GM15510 (cell line): Measurements from ENCODE around the gene TSSK2.

Source experiments
- POLR2A ChIP-seq: IDR thresholded peaks from 3 replicates; pipeline ENCODE4 v1.6.1; 2011; ENCODE audit warnings: borderline replicate concordance; ENCODE audit not compliant: insufficient read length; ENCODE audit errors: extremely low read depth

Gene TSSK2

DNA sequence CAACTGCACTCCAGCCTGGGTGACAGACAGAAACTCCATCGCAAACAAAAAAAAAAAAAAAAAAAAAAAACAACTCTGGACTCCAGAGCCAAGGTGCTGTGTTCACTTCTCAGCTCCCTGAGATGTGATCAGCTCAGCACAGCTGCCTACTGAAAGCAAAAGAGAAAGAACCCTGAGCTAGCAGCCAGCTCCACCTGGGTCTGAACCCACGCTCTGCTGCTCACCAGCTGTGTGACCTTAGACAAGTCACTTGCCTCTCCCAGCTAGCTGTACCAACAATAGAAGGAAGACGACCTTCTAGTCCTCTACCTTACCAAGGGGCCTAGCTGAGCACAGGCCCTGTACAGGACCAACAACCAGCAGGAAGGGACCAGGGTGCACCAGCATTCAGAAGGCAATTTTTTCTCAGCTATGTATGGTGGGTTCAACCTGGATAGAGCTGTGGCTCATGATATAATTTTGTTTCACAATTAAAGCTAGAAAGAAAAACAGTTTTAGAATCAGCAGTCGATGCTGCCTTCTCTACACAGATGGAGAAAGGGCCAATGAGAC is 12.7 kb upstream of the TSSK2 start:
- no peak for TF ChIP-seq POLR2A

DNA sequence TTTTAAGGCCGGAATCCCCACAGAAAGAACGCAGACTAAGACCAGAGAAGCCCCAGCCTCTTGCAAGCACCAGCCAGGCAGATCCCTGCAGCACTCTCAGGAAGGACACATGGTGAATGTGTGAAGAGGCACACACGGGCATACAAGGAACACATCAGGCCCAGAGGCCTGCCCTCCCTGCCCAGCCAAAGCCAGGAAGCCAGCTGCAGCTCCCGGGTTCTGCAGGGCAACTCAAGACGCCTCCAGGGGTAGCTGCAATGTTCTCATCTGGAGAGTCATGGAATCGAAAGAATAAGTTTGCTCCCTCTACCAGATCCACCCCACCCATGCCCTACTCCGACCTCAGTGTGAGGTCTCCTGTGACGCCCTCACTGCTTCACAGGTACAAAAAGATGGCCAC is 11.2 kb upstream of the TSSK2 start:
- TF ChIP-seq POLR2A: no peak

DNA sequence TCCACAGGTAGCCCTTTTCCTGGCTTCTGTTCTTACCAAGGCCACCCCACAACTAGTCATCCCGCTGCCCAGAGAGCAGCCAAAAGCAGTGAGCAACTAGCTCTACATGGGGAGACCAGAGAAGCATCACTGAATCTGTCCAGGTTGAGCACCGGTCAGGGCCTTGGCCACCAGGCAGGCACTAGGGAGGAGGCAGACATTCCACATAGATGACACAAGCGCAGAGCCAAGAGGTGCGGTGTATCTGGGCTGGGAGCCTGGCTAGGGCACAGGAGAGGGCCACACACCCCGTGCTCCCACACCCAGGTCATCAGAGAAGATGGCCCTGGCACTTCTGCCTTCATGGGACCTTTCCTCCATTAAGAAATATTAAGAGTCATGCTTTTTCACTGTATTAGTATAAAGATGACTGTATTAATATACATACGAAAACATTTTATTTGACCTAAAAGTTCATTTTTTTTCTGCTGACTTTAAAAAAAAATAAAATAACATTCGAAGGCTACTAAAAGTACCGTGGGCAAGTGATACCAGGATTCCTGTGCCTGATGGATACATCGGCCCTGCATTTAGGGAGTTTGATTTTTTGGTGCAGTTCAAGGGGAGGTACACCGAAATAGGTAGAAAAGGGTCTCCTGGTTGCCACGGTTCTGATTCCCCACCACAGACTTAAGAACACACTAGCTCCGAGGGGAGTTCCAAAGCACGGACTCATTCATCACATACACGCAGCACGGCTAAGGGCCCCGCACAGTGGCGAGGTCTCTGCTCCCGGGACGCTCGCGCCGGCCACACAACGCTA is 10.1 kb upstream of the TSSK2 start:
- no peak for TF ChIP-seq POLR2A

DNA sequence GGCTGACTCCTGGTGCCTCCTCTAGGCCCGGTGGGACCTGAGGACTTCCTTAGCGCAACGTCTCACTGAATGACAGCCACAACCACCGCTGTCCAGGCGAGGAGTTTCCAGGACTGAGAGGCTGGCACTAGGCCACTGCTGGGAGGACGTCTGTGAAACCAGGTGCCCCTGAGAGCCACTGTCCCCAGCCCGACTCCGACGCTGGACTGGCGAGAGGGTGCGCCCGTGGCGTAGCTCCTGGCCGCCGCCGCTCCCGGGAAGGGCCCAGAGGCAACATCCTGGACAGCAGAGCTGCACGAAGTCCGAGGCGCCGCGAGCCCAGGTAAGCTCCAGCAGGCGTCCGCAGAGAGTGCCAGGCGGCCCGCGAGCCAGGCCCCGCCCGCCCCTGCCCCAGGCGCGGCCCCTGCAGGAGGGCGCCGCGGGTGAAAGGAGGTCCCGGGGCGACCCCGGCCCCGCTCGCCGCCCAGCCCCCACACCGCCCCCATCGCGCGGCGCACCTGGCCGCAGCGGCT is 9.4 kb upstream of the TSSK2 start:
- TF ChIP-seq POLR2A: no peak

DNA sequence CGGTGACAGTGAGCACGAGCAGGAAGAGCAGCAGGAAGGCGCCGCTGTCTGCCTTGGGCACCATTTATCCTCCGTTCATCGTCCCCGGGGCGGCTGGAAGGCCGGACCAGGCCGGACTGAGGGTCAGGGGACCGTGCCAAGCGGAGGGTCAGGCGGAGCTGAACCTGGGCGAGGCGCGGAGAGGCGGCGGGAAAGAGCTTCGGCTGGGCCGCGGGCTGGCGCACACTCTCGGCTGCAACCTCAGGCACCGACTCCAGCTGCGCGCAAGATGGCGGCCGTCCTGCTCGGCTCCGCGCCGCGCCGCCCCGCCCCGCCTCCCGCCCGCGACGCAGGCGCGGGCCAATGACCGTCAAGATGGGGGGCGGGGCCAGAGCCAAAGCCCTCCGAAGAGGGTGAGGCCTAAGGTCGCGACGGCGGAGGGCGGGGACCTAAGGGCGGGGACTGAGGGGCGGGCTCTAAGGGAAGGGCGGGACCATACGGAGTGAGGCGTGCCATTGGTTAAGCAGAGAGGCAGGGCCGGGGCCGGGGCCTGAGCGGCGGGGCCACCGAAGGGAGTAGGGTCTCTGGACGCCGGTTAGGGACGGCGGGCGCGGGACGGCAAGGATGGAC is 8.9 kb upstream of the TSSK2 start, which contains the start of gene DGCR2:
Gene DGCR2, minus strand, starts transcription at position 270 of the 609 bp plus-strand sequence. Its CDS starts 206 bp downstream, at position 64.
- peak; percentile 91 for TF ChIP-seq POLR2A

DNA sequence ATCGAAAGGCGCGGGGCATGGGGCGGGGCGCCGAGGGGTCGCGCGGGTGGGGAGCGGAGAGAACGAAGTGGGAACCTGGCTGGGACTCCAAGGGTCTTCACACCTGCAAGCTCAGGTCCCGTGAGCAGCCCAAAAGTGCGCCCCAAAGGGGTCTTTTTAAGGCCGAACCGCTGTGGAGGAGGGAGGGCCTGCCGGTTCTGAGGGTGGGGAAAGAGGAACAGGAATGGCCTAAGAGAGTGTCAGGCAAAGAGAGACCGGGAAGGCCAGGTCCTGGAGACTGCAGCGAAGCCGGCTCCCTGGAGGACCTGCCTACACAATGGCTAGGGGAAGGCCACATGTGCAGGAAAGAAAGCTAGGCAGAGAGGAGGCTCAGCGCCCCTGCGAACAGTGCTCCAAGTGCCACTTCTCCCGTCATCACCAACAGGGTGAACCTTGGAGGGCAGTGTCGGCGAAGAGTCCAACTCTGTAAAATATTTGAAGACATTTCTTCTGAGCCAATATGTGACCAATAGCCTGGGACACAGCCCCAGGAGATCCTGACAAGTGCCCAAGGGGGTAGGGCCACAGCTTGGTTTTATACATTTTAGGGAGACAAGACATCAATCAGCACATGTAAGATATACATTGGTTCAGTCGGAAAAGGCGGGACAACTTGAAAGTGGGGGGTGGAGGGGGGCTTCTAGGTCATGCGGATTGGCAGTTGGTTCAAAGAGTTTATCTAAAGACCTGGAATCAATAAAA is 8.2 kb upstream of the TSSK2 start:
- TF ChIP-seq POLR2A: no peak

DNA sequence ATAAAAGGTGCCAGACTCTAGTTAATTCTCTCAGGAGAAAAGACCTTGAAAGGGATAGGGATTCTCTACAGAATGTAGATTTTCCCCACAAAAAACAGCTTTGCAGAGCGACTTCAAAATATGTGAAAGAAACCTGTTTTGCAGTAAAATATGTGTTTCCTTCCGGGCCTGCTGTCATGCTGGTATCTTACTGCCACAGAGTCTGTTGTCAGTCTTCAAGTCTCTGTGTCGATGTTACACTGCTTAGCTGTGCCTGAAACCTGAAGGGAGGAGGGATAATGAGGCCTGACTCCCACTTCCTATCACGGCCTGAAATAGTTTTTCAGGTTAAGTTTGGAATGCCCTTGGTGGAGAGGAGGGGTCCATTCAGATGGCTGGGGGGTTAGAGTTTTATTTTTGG is 7.2 kb upstream of the TSSK2 start:
- no peak for TF ChIP-seq POLR2A

DNA sequence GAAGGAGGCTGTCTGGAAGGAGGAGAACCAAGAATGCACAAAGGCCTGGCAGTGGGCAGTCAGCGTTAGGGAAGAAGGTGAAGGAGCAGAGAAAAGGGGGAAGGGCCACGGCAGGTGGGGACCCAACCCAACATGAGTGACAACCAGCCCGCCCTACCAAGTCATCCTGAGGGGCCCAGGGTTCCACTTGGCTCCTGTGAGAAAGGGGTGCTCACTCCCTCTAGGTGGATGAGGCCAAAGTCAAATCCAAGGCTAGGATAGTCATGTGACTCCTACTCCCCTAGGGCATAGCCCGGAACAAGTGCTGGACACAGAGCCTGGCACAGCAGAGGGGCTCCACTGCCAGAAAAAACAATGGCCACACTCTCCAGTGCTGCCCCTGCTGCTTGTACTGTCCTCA is 6.7 kb upstream of the TSSK2 start:
- no peak for TF ChIP-seq POLR2A

DNA sequence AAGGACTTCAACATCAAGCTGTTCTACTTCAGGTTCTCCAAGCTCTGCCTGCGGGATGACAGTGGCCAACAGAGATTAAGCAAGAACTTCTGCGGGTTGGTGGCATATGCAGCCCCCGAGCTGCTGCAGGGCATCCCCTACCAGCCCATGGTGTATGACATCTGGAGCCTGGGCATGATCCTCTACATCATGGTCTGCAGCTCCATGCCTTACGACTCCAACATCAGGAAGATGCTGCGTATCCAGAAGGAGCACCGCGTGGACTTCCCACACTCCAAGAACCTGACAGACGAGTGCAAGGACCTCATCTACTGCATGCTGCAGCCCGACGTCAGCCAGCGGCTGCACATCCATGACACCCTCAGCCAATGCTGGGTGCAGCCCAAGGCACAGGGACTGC is 6.1 kb upstream of the TSSK2 start:
- no peak for TF ChIP-seq POLR2A

DNA sequence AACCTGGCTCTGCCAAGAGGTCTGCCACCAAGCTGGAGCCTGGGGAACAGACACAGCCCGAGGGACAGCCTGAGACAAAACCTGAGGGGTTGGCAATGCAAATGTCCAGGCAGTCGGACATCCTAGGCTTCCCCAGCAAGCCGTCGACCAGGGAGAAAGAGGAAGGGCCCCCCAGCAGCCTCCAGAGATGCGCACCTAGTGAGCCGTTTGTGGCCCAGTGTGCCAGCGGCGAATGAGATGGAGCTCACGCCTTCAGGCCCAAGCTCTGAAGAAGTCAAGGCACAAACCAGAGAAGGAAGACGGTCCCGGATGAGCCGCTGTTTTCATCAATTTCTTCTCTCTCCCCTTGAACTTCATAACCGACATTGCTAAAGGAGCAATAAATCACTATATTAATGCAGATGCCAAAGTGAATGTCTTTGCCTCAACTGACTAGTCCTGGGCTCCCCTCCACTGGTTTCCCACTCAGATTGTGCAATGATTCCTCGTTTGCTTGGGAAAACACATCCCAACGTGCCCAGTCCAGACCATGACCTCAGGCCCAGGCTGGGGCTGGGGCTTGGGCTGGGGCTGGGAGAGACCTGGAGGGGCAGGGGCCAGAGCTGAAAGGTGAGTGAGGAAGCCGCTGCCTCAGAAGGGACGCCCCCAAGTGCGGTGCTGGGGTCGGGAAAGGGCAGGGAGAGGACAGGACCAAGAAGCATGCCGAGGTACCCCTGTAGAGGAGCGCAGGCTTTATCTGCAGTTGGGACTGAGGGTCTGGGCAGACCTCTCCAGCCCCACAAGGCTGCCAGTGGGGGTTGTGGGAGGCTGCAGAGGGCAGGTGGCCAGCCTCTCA is 5.4 kb upstream of the TSSK2 start:
- no peak for TF ChIP-seq POLR2A

DNA sequence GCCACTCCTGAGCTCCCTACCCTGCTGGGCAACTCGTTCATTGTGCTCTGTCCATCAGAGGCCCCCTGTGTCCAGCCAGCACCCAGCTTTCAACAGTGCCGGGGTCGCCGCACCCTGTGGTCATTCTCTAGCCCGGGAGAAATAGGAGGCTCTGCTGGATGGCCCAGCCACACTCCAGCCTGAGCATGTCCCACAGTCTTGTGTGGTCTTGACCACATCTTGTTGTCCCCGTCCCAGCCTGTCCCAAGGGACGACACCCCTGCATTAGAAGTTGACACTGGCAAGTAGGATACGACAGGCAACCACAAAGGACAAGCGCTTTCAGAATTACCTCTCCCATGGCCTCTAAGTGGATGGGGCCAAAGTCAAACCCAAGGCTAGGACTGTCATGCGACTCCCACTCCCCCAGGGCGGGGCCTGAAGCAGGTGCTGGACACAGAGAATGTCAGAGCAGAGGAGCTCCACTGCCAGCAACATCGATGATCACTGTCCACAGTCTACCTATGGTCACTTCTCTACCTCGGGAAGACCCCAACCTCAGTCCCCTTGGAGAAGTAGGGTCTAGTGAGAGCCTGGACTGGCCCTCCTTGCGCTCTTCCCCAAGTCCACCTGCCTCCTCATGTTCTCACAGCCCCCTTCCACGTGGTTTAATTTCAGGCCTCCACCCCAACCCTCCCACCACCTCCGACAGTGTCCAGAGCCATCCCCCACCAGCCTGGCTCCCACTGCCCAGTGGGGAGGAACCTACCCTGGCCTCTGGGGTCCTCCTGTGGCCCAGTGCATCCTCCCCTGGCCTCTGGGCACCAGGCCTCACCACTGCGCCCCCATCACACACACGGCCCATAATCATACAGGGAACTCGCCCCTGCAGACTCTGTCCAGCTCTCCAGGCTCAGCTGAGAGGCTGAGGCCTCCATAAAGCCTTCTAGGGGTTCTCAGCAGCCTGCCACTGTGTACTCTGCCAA is 4.5 kb upstream of the TSSK2 start:
- TF ChIP-seq POLR2A: no peak

DNA sequence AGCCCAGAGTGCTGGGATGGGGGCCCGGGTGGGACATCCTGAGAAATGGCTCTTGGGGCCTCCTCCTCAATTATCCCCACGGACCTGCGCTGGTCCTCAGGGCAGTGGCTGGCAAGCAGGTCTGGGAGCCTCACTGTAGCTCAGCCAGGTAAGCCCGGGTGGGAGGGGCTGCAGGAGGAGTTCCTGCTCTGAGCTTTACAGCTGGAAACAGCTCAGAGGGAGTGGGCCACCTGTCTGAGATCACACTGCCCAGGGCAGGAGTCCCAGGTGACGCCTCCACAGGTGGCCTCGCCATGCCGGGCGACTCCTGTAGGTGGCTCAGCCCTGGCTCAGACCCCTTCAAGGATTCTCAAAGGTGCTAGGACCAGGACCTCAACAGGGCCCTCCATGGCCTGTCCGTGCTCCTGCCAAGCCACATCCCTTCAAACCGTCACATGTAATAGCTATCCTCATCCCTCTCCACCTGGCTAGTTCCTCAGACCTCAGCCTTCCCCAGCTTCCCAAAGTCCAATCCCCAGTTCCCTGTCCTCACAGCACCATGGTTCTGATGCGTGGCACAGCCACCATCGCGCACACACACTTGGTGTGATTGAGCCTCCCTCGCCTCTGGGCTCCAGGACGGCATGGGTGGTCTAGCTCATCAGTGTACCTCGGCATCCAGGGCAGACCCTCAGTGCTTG is 3.6 kb upstream of the TSSK2 start:
- no peak for TF ChIP-seq POLR2A
